DMS 273 treated with DMSO at 0.1 percent for 48 hours (cell line): Measurements from ENCODE around the gene TCF25.

Experiments used
- DNase-seq: peaks from one replicate; lab custom pipeline; 2025; lab: John Stamatoyannopoulos, UW

Gene TCF25

DNA sequence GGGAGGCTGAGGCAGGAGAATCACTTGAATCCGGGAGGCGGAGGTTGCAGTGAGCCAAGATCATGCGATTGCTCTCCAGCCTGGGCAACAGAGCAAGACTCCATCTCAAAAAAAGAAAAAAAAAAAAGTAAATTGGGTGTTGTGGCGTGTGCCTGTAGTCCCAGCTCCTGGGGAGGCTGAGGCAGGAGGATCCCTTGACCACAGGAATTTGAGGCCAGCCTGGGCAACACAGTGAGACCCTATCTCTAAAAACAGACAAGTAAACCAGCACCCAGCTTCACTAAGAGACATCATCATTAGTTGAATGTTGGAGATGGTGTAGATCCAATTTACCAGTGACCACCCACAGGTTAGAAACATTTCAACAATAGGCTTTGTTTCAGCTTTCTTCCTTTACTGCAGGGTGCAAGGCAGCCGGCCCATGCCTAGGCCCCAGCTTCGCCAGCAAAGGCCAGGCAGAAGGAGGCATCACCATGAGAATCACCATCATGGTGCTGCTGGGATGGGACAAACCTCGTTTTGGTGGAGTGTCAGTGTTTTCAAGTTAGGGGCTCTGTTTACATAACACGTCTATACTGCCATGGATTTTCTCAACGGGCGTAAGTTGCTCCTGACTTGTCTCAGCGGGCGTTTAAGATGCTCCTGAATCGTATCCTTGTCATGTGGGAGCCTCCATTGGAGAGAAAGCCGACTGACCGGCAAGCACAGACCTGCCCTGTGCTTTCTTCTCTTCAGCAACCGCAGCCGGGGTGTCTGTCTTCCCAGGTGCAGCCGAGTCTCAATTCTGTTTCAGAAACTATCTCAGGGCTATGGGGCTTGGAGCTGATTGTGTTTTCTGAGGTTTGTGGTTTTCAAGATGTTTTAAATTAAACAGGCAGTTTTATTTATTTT, 7.3 kb downstream of the TCF25 start:
- no peak for DNase-seq

DNA sequence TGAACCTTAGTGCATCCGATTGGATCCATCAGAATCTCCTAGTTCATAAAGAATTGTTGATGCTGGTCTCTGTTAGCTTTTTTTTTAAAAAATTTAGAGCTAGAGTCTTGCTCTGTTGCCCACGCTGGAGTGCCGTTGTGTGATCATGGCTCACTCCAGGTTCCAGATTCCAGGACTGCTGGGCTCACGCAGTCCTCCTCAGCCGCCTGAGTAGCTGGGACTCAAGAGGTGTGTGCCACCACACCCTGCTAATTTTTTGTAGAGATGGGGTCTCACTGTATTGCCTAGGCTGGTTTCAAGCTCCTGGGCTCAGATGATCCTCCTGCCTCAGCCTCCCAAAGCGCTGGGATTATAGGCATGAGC, 8.0 kb downstream of the TCF25 start:
- no peak for DNase-seq

DNA sequence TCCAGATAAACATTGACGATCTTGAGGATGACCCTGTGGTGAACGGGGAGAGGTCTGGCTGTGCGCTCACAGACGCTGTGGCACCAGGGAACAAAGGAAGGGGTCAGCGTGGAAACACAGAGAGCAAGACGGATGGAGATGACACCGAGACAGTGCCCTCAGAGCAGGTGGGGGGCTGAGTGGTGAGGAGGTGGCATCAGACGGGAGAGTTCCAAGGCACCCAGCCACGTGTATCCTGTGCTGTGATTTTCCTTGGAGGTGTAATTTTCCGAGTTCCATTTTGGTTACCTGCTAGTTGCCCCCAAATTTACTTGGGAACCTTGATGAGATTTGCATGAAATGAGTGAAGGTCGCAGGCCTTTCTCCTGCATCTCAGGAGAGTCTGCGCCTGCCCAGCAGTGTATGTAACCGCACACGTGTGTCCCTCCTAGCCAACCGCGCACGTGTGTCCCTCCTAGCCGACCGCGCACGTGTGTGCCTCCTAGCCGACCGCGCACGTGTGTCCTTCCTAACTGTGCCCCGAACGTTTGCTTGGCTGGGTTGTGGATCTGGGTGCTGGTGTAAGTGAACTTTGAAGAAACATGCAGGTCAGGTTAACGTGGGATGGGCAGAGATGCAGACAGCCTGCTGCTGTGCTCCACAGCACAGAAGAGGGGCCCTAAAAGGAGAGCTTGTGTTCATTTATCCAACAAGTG, 10.1 kb downstream of the TCF25 start:
- DNase-seq = no peak

DNA sequence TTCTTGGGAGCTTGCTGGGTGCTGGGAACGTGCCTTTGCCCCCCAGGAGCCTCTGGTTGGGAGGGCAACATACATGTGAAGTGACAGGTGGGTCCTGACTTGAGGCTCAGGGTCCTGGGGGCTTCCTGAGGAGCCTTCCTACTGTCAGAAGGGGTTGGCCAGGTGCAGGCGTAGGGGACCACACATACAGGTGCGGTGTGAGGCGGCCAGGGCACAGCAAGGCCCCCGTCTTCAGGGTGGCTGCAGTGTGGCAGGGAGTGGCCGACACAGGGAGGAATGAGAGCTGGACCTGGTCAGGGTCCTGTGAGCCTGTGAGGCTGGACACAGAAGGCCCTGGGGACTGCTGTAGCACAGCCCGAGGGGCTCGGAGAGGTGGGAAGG, 10.6 kb downstream of the TCF25 start:
- DNase-seq = no peak

DNA sequence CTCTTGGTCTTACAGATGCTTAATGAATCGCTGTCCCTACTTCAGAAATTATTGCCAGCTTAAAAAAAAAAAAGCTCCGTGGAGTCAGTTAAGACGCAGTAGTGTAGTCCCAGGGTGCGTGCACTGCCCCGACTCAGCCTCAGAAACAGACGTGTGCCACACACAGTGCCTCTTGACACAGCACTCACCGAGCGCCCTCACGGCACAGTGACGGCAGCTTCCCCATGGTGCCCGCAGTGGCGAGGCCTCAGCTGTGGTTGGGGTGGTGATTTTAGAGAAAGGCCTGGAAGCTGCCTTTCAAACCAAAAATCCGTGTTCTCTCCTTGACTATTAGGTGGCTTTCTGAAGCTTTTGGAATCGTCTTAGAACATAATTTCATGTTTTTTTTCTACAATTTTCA, 13.9 kb downstream of the TCF25 start:
- no peak for DNase-seq

DNA sequence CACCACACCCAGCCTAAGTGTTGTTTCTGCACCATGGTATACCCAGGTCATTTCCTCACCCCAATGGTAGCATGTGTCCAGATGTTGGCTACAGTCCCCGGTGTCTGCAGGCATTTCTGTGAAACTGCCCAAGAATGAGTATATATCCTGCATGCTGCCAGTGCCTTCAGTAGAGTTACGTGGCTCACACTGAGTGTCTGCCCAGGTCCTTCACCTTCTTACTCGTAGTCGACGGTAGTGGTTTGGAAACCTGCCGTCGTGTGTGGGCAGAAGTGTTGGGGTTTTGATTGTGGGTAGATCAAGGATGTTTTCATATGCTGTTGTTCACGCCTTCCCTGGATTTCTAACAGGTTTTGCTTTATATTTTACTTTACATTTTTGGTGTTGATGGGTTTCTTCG, 16.8 kb downstream of the TCF25 start:
- DNase-seq = no peak

DNA sequence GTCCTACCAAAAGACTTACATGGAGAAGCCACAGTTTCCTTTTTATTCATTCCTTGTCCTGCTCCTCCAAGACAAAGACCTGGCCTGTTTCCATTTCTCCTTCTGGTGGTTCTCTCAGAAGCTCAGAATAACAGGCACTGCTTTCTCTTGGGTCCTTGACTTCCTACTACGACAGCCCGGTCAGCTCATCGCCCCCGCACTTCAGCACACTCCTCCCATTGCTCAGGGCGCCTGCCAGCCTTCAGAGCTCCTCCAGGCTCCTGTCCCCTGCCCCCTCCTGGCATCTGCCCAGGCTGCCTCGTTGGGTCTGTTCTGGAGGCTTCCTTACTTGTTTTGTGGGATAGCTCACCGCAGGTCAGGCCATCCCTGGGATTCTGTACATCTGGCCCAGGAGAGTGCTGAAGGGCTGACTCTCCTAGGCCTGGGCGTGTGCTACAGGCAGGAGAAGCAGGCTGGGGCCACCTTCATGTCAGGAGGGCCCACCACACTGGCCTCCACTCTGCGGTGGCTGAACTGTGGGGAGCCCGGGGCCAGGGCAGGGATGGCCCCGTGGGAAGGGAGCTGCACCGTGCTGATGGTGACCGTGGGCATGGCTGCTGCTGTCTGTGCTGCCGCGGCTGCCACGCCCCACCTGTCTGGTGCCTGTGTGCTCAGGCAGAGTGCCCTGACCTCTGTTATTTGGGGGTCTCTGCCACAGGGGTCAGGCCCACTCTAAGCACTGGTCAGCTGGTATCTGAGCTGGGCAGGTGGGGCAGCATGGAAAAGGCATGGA, 17.7 kb downstream of the TCF25 start:
- DNase-seq = no peak

DNA sequence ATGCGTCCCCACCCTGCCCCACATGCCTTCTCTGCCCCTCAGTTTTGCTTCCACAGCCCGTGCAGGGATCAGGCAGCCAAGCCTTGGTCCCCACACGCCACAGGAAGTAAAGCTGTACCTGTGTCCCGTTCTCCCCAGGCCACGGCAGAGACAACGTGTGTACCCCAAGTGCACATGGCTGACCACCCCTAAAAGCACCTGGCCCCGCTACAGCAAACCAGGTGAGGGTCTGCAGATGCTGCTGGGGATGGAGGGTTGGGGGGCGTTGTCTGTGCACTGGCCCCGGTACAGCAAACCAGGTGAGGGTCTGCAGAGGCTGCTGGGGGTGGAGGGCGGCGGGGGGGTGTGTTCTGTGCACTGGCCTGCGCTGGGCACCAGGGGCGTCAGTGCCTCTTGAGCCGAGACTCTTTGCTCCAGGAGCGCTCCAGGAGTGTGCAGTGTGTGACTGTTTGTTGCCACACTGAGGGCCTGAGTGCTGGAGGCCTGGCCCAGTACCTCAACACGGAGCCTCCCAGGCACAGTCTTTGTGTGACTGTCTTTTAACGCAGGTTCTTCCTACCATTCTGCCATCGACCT, 18.8 kb downstream of the TCF25 start:
- DNase-seq = no peak

DNA sequence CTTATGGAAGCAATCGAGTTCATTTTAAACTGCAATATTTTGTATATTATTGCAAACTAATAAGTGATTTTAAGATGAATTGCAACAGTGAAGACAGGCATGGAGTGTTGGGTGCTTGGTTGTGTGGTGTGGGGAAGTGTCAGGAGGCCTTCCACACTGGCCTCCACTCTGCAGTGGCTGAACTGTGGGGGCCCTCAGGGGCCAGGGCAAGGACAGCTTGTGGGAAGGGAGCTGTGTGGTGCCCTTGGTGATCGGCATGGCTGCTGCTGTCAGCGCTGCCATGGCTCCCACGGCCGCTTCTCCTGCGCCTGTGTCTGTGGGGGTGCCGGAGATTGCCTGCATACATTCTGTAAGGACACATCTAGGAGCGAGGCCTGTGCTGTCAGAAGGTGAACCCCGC, 19.2 kb downstream of the TCF25 start:
- no peak for DNase-seq

DNA sequence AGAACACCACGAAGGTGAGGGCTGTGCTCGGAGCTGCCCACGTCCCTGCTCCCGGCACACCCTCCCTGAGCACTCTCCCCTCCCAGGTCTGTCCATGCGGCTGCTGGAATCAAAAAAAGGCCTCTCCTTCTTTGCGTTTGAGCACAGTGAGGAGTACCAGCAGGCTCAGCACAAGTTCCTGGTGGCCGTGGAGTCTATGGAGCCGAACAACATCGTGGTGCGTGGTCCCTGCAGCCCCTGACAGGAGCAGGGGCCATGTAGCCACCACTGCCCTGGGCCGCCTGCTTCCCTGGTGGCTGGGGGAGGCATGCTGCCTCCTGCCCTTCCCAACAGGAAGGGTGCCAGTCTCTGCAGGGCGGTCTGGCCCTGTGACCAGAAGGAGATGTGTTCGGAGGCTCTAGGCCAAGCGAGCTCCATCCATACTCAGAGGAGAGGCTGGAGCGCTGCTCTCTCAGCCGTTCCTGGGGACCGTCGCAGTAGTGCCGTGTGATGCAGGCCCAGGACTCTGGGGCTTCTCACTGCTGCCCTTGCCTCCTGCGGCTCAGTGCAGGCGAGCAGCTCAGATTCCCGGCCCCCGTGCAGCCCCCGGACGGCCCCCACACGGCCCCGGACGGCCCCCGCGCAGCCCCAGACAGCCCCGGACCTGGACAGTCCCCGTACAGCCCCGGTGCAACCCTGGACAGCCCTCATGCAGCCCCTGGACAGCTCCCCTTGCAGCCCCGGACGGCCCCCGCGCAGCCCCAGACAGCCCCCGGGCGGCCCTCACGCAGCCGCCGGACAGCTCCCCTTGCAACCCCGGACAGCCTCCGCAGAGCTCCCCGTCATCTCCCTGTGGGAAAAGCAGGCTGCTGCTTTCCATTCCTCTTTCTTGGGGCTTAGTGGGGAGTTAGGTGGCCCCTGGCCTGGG, 20.5 kb downstream of the TCF25 start:
- DNase-seq = no peak

DNA sequence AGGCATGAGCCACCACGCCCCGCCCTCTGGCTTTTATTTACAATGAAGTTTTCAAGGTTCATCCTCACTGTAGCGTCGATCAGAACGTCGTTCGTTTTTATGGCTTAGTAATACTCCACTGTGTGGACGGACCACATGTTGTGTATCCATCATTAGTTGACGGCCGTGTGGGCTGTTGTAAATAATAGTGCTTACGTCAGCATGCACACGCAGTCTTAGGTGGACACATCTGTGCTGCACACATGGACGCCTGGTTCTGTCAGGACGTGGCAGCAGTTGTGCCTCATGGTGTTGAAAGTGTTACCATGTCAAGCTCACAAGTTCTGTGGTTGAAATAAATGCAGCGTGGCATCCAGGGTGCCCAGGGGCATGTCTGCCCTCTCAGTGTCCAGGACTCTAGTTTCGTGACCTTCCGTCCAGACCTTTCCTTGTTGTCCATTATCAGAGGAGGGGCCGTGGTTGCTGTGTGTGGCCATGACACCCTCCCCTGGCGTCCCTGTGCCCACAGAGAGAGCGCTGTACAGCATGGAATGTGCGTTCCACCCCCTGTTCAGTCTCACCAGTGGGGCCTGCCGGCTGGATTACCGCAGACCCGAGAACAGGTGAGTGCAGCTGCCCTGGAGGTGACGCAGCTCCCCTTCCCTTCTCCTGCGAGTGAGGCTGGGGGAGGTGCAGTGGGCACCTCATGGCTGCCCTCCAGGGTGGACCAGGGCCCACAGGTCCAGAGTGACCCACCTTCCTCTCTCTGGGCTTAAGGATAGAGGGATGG, 22.3 kb downstream of the TCF25 start:
- DNase-seq = no peak

DNA sequence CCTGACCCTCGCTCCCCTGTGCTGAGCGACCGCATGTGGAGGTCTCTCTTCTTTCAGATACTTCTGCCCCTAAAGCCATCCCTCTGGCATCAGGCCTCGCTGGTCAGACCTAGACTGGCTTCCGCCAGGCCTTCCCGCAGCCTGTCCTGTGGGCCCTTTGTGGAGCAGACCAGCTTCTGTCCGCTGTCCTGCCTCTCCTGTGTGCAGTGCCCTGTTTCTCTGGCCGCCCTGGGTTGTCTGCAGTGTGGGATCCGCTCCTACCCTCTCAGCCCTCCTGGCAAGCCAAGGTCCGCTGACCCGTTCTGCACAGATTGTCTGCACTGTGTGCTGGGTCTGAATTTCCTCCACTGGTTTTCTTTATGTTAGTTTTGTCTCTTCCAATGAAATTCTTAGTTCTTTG, 23.8 kb downstream of the TCF25 start:
- no peak for DNase-seq

DNA sequence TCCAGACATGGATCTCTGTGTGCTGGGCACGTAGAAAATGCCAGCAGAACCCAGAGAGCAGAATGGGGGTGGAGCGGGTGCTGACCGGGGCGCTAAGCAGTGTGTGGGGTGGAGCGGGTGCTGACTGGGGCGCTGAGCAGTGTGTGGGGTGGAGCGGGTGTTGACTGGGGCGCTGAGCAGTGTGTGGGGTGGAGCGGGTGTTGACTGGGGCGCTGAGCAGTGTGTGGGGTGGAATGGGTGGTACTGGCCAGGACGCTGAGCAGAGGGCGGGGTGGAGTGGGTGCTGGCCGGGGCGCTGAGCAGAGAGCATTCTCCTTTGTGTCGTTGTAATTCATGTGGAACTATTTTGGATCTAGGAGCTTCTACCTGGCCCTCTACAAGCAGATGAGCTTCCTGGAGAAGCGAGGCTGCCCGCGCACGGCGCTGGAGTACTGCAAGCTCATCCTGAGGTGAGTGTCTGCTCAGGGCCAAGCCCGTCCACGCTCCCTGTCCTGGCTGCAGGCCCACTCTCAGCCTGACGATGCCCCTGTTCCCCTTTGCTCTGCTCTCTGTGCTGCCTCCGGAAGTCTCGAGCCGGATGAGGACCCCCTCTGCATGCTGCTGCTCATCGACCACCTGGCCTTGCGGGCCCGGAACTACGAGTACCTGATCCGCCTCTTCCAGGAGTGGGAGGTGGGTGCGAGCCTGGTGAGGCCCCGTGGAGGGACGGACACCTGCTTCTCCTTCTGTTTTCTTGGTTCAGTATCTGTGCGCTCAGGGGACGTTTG, 25.0 kb downstream of the TCF25 start:
- no peak for DNase-seq

DNA sequence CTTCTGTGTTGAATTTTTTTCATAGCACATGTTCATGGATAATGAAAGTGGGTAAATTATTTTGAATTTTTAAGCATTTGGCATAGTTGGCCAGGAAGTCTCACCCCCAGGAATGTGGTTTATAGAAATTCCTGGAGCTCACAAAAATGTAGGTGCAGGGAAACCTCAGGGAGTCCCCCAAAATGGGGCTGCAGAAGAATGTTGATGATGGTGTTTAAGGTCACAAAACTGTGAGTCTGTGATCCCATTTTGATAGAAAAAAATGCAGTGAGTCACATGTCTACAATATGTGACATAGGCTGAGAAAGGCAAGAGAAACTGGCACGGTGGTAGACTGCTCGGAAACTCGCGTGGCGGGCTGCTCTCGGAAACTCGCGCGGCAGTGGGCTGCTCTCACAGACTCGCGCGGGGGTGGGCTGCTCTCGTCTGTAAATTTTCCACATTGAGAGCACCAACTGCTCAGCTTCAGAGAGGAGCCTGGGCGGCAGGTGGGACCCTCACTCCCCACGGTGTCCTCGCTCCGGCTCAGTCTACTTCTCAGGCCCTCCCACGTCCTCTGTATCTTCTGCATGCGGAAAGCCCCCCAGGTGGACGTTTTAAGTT, 26.6 kb downstream of the TCF25 start:
- DNase-seq = no peak

DNA sequence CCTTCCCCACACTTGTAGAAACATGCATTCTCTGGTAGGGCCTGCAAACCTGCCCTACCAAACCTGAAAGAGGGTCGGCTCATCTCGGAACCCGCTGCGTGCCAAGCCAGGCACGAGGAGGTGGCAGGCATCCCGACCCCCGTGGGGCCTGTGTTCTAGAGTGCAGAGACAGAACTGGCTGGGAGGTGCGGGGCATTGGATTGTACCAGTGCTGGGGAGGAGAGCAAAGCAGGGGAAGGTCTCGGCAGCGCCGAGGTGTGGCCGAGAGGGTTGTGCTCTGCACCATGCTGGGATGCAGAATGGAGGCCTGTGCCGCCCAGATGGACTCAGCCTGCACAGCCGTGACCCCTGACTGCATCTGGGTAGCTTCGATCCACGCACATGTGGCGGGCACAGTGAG, 27.5 kb downstream of the TCF25 start:
- no peak for DNase-seq

DNA sequence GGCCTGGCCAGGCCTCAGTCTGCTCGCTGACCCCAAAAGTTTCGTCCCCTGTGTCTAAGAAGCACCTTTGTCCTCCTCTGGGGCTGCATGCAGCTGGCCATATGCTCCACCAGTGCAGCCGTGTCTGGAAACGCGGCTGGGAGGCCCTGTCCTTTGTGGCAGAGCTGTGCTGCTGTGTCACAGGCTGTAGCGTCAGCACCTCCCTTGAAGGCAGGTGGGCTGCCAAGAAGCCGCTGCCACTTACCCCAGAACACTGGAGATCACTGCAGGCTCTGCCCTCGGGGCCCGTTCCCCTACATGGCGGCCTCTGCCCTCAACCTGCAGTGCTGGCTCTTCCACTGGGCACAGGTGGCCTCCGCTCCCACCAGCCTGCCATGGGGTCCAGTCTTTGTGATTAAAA, 29.6 kb downstream of the TCF25 start:
- DNase-seq = no peak

DNA sequence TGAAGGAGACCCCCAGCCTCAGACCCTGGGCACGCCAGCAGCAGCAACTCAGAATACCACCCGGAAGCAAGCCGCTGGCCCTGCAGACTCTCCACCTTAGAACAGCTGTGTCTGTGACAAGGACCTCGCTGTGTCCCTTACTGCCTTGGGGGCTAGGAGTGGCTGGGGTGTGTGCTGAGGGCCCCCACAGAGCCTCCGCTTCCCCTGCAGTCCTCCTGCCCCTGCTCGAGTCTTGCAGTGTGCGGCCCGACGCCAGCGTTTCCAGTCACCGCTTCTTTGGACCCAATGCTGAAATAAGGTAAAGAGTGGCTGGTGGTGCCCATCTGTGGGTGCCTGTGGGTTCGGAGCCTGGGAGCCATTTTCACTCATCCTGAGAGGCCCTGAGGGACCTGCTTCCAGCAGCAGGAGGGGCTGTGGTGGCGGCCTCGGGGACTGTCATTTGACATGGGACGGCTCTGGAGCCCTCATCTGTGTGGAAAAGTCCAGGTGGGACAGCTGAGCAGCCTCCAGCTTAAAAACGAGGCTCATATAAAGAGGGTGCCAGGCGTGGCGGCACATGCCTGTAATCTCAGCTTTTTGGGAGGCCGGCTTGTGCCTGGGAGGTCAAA, 30.6 kb downstream of the TCF25 start:
- no peak for DNase-seq

DNA sequence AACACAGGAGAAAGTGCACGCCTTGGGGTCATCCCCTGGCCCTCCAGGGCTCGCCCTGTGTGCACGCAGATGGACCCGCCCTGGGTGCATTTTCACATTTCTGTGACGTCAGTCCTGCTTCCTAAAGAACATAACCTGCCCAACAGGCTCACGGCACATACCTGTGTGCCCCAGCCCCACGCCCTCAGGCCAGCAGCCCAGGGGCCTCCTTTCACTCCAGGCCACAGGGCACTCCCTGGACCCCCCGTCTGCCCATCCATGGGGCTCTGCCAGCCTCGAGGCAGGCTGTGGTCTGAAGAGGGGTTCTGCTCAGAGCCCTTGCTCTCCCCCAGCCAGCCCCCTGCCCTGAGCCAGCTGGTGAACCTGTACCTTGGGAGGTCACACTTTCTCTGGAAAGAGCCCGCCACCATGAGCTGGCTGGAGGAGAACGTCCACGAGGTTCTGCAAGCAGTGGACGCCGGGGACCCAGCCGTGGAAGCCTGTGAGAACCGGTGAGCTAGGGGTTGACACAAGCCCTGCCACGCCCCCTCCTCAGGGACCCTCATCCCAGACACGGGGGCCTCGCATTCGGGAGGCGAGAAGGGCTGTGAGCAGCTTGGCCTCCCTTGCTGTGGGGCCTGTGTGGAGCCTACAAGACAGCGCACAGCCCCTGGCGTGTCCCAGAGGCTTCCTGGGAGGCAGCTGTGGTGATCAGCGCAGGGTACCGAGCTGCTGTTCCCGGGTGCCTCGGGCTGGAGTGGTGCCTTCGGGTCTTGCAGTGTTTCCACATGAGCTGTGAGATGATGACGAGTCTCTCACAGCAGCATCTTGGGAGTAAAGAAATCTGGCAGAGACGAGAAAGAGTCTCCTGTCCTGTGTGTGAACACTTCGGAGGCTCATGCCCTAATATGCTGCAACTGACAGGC, 31.5 kb downstream of the TCF25 start:
- DNase-seq = no peak
